GM18951 (cell line): Measurements from ENCODE around the gene ZNF430.

ENCODE experiments used
- POLR2A ChIP-seq: IDR thresholded peaks from 4 replicates; pipeline ENCODE4 v1.6.1; 2011; ENCODE audit warnings: mild to moderate bottlenecking; ENCODE audit not compliant: insufficient read length, insufficient read depth; ENCODE audit errors: extremely low read depth
- in situ Hi-C: fragments of 300-500 bp; cut with MboI; formaldehyde crosslinking; loops from one replicate; pipeline ENCODE4 v1.12.0; 2022; ENCODE audit warnings: low sequenced_read_pairs, mixed read lengths, inconsistent platforms; ENCODE audit not compliant: unreplicated experiment

ZNF430 gene

DNA sequence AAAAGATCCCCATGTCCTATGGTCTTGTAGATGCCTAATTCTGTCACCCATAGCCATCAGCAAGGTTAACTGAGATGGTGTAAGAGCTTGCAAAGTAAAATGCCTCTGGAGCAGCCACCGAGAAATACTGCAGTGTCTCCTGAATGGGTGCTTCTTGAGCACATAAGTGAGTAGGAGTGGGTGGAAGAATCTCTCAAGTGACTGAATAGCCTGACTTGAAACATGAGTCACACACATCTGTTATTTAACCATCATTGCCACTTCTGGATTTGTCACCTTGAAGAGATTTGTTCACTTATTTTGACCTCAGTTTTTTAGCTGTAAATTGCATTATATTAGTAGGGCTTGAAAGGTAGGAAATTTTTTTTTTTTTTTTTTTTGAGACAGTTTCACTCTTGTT lies 63.9 kb downstream of the ZNF430 start:
- in situ Hi-C loops = no loop called here
- TF ChIP-seq POLR2A = no peak

DNA sequence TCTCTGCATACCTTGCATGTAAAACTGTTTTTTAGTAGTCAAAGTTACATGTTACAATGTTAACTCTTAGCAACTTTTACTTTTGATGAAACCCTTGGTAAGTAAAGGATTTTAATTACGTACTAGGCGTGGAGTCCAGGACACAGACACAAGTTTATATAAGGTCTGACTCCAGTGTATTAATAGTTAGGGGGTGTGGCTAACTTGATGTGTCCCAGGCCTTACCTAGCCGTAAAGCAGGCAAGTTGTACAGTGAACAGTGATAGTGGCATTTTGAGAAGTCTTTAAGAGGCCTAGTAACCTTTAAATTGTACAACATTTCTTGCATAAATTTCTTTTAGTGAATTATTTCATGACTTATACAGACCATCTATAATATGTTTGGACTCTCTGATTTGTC lies 67.4 kb downstream of the ZNF430 start:
- in situ Hi-C loops = no loop called here
- TF ChIP-seq POLR2A = no peak

DNA sequence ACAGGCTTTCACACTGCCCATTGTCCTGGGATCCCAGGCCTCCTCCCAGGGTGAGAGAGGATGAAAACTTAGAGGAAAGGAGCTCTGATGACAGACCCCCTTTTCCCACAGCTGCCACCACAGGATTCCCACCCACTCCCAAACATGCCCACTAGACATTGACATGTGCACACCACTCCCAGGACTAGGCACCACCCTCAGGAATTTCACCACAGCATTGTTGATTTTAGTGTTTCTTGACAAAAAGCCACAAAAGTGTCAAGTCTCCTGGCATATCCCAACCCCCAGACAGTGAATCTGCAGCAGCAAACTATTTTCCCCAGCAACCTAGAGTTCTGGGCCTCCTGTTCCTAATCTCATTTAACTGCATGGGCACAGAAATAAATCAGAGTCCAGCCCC lies 71.7 kb downstream of the ZNF430 start:
- no peak for TF ChIP-seq POLR2A
- in situ Hi-C loops = no loop called here

DNA sequence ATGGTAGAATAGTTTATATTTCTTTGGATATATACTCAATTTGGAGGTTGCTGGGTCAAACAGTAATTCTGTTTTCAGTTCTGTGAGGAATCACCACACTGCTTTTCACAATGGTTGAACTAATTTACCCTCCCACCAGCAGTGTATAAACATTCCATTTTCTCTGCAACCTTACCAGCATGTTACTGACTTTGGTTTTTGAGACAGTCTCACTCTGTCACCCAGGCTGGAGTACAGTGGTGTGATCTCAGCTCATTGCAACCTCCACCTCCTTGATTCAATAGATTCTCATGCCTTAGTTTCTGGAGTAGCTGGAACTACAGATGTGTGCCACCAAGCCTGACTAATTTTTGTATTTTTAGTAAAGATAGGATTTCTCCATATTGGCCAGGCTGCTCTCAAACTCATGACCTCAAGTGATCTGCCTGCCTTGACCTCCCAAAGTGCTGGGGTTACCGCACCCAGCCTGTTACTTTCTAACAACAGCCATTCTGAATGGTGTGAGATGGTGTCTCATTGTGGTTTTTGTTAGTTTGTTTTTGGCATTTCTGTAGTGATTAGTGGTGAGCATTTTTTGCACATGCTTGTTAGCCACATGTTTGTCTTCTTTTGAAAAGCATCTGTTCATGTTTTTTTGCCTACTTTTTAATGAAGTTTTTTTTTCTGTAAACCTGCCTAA lies 74.0 kb downstream of the ZNF430 start:
- TF ChIP-seq POLR2A = no peak
- in situ Hi-C loops = no loop called here

DNA sequence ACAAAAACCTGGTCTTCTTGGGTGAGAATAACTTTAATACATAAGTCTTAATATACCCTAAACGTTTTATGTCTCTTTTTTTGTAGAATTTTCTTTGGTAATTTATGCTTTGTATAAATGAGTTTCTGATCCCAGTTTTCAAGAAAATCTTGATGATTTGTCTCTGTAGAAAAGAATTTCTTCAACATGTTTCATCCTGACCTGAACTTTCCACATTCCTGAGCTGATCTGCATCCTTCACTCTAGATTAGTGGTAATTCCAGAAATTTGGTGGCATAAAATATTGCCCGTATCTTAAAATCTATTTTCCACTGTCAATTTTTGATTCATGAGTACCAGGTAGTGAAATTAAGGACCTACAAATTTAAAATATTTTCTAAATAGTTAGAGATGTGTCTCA lies 77.8 kb downstream of the ZNF430 start:
- in situ Hi-C loops = no loop called here

DNA sequence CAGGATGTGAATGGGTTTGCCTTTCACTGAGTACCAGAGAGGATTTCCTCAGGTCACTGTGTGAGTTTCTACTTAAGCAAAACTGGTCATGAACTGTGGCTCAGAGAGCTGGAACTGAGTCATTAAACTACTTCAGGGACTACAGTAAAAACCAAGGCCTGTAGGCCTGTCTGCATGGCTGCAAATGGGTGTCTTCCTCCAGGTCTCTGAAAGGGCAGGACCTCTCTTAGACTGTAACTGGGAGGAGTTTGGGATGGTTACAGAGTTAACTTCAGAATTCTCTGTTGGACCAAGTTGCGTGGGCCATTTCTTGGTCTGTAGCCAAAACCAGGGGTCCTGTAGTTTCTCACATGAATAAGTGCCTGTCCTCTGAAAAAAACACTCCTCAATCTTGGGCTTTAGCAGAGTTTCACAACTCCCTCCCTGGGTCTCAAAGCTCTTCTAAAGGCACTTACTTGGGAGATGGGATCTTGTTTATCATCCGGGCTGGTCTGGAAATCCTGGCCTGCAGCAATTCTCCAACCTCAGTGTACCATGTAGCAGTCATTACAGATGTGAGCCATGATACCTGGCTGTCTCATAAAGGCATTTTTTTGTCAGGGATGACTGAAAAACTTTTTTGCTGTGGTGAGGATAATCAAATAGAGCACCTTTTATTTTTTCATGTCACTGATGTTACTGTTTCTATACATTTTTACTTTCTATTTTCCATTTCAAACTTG lies 81.2 kb downstream of the ZNF430 start:
- no peak for TF ChIP-seq POLR2A
- in situ Hi-C loops = no loop called here

More for the DNA sequence above, 77.8 kb downstream of the ZNF430 start:
- no peak for TF ChIP-seq POLR2A

DNA sequence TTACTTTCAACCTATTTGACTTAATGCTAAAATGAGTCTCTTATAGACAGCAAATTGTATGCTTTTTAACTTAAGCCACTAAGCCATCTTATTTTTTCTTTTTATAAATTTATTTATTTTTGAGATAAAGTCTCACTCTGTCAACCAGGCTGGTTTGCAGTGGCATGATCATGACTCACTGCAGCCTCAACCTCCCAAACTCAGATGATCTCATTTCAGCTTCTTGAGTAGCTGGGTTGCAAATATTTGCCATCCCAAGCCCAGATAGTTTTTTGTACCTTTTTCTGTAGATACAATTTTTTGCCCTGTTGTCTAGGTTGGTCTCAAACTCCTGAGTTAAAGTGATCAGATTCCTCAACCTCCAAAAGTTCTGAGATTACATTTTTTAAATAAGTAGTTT lies 88.7 kb downstream of the ZNF430 start:
- in situ Hi-C loops = no loop called here

More for the DNA sequence above, 88.7 kb downstream of the ZNF430 start:
- TF ChIP-seq POLR2A = no peak
